Kidney (tissue), 14 donors: ENCODE measurements around the gene SLC25A18. TPM values are rescaled to one million over a fixed set of nuclear protein-coding genes. Genes with fewer than 3 reads are reported as not detected.

Experiments used
- DNase-seq, 5 donors: peaks; one replicate each; pipeline ENCODE4 v3.0.0-alpha.2; 2013 to 2020
- FAIRE-seq: peaks from 2 replicates; lab custom pipeline; 2012; peaks lifted over from hg19 to GRCh38; lab: Jason Lieb, UNC
- H3K27ac ChIP-seq, 2 donors: one replicate each; pipeline ENCODE4 v1.7.0; 2013; ENCODE audit warnings: low read depth in 2 of 2, low read length in 2 of 2, inconsistent platforms in 1 of 2
- H3K27me3 ChIP-seq: one replicate; pipeline ENCODE4 v1.7.1; 2013; ENCODE audit warnings: low read length, inconsistent platforms; ENCODE audit not compliant: control insufficient read depth, insufficient read depth
- H3K36me3 ChIP-seq, 3 donors: one replicate each; pipeline versions ENCODE4 v1.7.0 to v1.7.1; 2013; ENCODE audit warnings: low read length in 3 of 3, control low read depth in 1 of 3, inconsistent platforms in 1 of 3; ENCODE audit not compliant: insufficient read depth in 3 of 3, control insufficient read depth in 2 of 3
- H3K4me1 ChIP-seq, 3 donors: one replicate each; pipeline versions ENCODE4 v1.7.0 to v1.7.1; 2013; ENCODE audit warnings: low read length in 3 of 3, inconsistent platforms in 1 of 3, low read depth in 1 of 3; ENCODE audit not compliant: control insufficient read depth in 2 of 3, insufficient read depth in 2 of 3
- H3K4me3 ChIP-seq, 3 donors: one replicate each; pipeline versions ENCODE4 v1.7.0 to v1.8.1; 2013; ENCODE audit warnings: low read length in 3 of 3, control low read depth in 1 of 3, inconsistent platforms in 1 of 3
- H3K9ac ChIP-seq, 3 donors: one replicate each; pipeline versions ENCODE4 v1.7.0 to v1.7.1; 2013; ENCODE audit warnings: low read length in 3 of 3, control low read depth in 1 of 3, inconsistent platforms in 1 of 3
- H3K9me3 ChIP-seq, 3 donors: one replicate each; pipeline versions ENCODE4 v1.7.0 to v1.7.1; 2013; ENCODE audit warnings: low read length in 3 of 3, control low read depth in 1 of 3, inconsistent platforms in 1 of 3; ENCODE audit not compliant: control insufficient read depth in 2 of 3, insufficient read depth in 1 of 3
- CTCF ChIP-seq: IDR thresholded peaks from 3 replicates; pipeline ENCODE4 v1.5.1; 2012; ENCODE audit warnings: mild to moderate bottlenecking, moderate library complexity, borderline replicate concordance; ENCODE audit not compliant: insufficient read depth; ENCODE audit errors: extremely low read depth
- intact Hi-C: fragments of 100-400 bp; cut with DNase I; formaldehyde crosslinking; loops from one replicate; pipeline ENCODE4 v1.11.1; 2022
- polyA plus RNA-seq: library from polyadenylated mRNA; stranded (reverse); fragments of 350-450 nt; fragmentation: Illumina TruSeq; extraction: RNeasy Lipid Tissue Mini Kit (QIAGEN cat#74804); gene quantifications from one replicate; pipeline ENCODE4 v1.2.3, GENCODE V29; 2014; ENCODE audit warnings: low read depth, low replicate concordance; ENCODE audit not compliant: insufficient read depth
- total RNA-seq: library from RNA; stranded (reverse); fragmentation: NEBNext Ultra II Directional; extraction: Animal tissue kit (Norgen Biotek cat#: 25700); gene quantifications from one replicate; pipeline ENCODE4 v1.2.1, GENCODE V29; 2021
- donor health status: control.
- donor health status: control.
- donor health status: control.
- donor health status: control.
- donor health status: control.
- donor health status: DM: yes; HTN: yes; CAD: no.
- donor health status: Normal renal cell carcinoma (clear cell type).

SLC25A18 gene
- total and polyA plus RNA-seq, 2 donors from 2014 or later = 0.41 to 1.1 TPM

- H3K9ac ChIP-seq = no peak overlapping the region
- no peak for TF ChIP-seq CTCF
- FAIRE-seq (no peak), DNase-seq (no peak)
- no peaks in the 10 kb centered on the region for H3K4me1 ChIP-seq
- H3K4me3 ChIP-seq = no peak overlapping the region
- no peaks in the 10 kb centered on the region for H3K27me3 ChIP-seq
- intact Hi-C loops = no loop called here
- no peaks in the 10 kb centered on the region for H3K9me3 ChIP-seq
- no peaks in the 10 kb centered on the region for H3K36me3 ChIP-seq
- no peak overlapping the region for H3K27ac ChIP-seq
Measured at GRCh38 chr22:17537155-17537554, 26.1 kb upstream of the SLC25A18 start.

GRCh38 chr22:17540481-17540880 is 22.8 kb upstream of the SLC25A18 start:
- no peak for TF ChIP-seq CTCF
- intact Hi-C loops = no loop called here
- Histone ChIP-seq H3K9ac (no peak overlapping the region), H3K4me3 (no peak overlapping the region), H3K27ac (no peak overlapping the region), H3K27me3 (no peaks in the 10 kb centered on the region), H3K9me3 (no peaks in the 10 kb centered on the region), H3K36me3 (no peaks in the 10 kb centered on the region), H3K4me1 (no peaks in the 10 kb centered on the region)
- FAIRE-seq (no peak), DNase-seq (no peak)

- Histone ChIP-seq H3K27me3 (no peaks in the 10 kb centered on the region), H3K9me3 (no peaks in the 10 kb centered on the region), H3K9ac (no peak overlapping the region), H3K4me1 (no peaks in the 10 kb centered on the region), H3K27ac (no peak overlapping the region), H3K36me3 (no peaks in the 10 kb centered on the region), H3K4me3 (no peak overlapping the region)
- TF ChIP-seq CTCF = no peak
- FAIRE-seq = no peak
- no peak for DNase-seq
- intact Hi-C loops = no loop called here
Measured at GRCh38 chr22:17541476-17541875, 21.8 kb upstream of the SLC25A18 start.

- H3K4me1 ChIP-seq = no peaks in the 10 kb centered on the region
- H3K27me3 ChIP-seq = no peaks in the 10 kb centered on the region
- H3K27ac ChIP-seq = no peak overlapping the region
- intact Hi-C loops = no loop called here
- TF ChIP-seq CTCF = no peak
- no peak overlapping the region for H3K9ac ChIP-seq
- no peak overlapping the region for H3K4me3 ChIP-seq
- no peaks in the 10 kb centered on the region for H3K9me3 ChIP-seq
- DNase-seq = no peak
- H3K36me3 ChIP-seq = no peaks in the 10 kb centered on the region
- FAIRE-seq = no peak
Measured at GRCh38 chr22:17542452-17542851, 20.8 kb upstream of the SLC25A18 start.
